Stimulated activated CD8-positive, alpha-beta memory T cell treated with anti-CD3 and anti-CD28 coated beads, Interleukin-2, amount 100 ng/mL, for 48 hours (primary cell): ENCODE measurements around the gene TRAPPC5.

Experiments used
- DNase-seq, 2 donors: peaks; one replicate each; pipeline ENCODE4 v3.0.0-alpha.2; 2020; ENCODE audit warnings: low read depth in 2 of 2

Gene TRAPPC5

DNA sequence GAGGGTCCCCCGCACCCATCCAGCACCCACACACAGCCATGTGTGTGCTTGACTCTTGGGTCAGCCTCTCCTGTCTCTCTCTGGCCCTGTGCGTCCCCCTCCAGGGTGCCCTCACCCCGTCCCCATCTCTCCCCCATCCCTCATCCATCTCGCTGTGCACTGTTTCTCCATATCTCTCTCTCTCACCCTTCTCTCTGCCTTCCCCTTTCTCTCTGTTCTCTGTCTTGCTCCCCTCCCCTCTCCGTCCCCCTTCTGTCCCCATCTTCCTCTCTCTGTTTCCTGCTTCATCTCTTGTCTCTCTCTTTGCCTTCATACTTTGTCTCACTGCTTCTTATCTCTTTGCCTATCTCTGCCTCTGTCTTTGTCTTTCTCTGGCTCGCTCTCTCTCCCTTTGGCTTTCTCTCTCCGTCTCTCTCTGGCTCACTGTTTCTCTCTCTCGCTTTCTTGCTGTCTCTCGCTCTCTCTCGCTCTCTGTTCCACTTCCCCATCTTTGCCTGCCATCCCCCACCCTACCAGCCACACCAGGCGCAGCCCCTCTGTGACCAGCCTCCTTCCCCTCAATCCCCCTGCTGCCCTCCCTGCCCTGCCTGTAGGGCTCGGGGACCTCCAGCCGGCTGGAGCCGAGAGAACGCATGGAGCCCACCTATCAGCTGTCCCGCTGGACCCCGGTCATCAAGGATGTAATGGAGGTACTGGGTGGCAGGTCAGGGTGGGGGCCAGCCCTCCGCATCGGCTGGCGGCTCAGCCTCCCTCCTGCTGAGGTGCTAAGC, 34.8 kb upstream of the TRAPPC5 start:
- no peak for DNase-seq

DNA sequence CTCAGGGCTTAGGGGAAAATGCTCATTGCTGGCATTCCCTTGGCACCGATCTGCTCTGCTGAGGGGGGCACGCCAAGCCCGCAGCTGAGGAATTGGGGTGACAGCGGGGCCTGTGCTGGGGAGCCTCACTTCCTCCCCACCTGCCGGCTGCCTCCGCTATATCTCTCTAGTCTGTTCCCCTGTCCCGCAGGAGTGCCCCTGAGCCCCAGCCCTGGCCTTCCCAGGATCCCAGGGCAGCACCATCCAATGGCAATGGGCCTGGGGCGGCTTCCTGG, 34.3 kb upstream of the TRAPPC5 start:
- no peak for DNase-seq

DNA sequence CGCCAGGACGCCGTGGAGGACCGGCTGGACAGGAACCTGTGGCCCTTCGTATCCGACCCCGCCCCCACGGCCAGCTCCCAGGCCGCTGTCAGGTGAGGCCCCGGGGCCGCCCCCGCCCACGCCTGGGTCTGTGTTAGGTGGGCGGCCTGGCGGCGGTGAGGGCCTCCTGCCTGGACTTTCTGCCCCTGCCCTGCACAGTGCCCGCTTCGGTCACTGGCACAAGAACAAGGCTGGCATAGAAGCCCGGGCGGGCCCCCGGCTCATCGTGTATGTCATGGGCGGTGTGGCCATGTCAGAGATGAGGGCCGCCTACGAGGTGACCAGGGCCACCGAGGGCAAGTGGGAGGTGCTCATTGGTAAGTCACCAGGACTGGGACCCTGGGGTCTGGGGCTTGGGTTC, 33.5 kb upstream of the TRAPPC5 start:
- no peak for DNase-seq

DNA sequence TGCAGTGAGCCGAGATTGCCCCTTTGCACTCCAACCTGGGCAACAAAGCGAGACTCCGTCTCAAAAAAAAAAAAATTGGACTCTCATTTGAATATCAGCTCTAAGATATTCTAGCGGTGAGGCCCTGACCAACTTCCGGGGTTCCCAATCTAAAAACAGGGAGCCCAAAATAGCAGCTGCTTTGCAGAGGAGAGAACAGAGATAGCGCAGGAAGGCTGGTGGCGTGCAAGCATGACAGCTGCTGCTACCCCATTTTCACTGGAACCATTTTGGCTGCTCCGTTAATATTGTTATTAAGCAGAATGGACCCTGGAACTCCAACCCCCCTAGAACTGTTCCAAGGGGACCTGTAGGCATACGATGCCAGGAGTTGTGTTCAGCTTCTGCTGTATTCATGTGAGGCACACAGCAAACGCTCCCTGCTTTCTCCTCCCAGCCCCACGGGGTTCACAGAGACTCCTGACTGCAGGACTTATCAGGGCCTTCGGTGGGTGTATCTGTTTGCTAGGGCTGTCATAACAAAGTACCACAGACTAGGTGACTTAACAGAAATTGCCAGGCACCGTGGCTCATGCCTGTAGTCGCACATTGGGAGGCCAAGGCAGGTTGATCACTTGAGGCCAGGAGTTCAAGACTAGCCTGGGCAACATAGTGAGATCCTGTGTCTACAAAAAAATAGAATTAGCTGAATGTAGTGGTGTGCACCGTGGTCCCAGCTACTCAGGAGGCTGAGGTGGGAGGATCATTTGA, 32.2 kb upstream of the TRAPPC5 start:
- DNase-seq: no peak

DNA sequence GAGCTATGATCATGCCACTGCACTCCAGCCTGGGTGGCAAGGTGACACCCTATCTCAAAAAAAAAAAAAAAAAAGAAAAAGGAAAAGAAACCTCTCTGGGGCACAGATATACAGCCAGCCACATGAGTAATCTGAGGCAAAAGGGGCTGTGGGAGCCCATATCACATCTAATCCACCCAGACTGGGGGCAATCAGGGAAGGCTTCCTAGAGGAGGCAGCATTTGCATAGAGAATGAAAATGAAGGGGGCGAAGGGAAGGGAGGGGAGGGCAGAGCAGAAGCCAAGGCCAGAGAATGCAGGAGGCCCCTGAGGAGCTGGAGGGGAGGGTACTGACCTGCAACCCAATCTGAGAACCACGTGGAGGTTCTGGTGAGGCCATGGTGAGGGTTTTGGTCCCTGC, 30.5 kb upstream of the TRAPPC5 start:
- DNase-seq: no peak

DNA sequence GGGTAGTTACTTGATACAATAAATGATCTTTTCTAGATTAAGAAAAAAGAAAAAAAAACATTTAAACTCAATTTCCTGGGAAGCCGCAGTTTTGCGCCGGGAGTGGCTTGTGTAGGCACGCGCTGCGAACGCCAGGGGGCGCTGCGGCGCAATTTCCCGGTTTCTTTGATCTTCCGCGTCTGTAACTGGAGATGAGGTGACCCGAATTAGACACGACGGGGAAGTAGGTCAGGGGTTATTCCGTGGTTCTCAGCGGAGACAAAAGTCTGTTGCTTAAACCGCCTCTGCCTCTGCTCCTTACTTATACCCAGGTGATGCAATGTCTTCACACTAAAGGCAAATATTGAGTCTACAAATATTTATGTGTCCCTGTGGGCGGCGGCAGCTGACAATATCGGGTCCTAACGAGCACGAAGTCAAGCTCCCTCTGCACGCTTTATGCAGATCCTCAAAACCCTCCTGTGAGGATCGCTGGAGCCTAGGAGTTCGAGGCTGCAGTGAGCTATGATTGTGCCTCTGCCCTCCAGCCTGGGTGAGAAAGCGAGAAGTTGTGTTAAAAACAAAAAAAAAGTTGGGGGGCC, 28.5 kb upstream of the TRAPPC5 start:
- peak; percentile 70 to 79 for DNase-seq

DNA sequence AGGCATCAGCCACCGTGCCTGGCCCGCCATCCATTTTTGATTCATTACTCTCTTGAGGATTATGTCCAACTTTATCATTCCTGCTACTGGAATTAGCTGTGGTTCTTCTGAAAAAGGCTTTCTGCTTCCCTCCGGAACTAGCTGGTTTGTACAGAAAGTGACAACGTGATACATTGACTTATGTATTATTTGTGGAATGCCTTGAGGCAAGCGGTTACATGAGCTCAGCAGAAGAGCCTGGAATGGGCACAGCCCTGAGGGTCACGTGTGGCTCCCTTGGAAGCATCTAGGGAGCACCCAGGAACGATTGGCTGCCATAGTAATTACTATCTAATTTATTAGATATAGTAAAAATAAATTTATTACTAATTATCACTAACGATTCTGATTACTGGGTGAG, 26.2 kb upstream of the TRAPPC5 start:
- no peak for DNase-seq

DNA sequence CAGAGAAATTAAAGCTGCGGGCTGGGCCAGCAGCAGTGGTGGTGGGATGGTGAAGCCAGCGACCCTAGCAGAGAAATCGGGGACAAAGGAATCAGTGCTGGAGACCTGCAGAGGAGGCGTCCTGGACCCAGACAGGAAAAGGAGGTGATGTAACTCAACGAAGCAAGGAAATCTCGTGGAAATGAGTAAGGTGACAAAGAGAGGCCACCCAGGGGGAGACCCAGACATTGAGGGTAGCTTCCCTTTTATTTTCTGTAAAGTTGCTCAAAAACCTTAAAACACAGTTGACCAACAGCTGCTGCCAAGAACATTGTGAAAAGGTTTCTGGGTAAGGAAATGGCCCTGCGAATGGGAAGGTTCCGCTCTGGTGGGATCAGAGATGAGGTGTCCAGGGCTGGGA, 25.1 kb upstream of the TRAPPC5 start:
- DNase-seq: no peak

DNA sequence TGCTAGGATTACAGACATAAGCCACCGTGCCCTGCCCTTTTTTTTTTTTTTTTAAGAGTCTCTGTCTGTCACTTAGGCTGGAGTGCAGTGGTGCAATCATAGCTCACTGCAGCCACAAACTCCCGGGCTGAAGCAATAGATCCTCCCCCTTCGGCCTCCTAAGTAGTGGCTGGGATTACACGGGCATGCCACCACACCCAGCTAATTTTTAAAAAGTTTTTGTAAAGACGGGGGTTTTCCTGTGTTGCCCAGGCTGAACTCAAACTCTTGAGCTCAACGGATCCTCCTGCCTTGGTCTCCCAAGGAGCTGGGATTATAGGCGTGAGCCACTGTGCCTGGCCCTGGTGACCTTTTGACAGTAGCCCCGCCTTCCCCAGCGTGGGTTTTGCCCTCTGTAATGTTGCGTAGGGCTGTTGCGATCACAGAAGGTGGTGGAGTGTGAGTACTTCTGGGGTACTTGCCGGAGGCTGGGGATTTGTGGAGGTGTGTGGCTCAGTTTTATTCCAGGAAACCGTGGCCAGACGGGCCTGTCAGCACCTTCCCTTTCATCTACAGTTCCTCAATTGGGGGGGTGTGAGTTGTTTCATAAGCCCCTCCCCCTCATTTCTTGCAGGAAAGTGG, 23.4 kb upstream of the TRAPPC5 start:
- DNase-seq: no peak

DNA sequence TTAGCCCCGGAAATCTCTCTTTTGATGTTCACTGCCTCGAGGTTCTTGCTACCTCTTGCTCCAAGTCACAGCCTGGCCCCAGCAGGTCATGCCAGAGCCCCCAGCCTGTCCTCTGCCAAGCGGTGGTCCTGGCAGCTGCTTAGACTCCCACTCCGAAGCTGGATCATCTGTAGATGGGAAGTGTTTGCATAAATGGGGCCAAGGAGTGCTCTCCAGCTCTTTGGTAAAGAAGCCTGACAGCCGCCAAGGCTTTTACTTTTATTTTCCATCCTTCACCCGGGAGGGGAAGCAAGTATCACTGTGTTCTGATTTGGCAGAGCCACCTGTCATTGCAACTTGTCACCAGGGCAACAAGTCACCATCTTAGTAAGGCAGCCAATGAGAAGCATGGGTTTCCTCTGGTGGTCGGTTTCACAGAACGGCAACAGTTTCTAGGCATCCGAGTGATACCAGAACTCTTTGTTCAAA, 22.4 kb upstream of the TRAPPC5 start:
- DNase-seq: no peak

DNA sequence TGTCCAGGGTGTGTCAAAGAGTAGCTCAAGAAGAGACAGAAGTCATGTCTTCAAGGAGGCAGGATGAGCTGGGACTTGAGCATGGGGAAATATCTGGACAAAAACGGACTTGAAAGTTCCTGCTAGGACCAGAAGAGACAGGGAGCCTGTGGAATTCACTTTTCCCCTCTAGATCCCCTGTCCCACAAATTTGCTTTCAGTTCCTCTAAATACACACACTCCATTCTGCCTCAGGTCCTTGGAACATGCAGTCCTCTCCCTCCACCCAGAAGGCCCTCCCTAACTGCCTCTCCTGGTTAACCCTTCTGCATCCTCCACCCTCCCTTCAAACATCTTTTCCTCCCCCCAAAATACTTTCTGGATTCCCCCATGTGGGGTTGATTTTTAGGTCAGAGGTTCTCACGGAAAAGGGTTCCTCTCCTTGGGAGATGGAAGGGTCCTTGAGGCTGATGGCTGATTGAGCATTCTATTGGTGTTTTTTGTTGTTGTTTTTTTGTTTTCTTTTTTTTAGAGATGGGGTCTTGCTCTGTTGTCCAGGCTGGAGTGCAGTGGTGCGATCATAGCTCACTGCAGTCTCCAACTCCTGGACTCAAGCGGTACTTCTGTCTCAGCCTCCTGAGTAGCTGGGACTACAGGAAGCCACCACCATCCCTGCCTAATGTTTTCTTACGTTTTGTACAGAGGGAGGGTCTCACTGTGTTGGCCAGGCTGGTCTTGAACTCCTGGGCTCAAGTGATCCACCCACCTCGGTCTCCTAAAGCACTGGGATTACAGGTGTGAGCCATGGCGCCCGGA, 18.7 kb upstream of the TRAPPC5 start:
- no peak for DNase-seq

DNA sequence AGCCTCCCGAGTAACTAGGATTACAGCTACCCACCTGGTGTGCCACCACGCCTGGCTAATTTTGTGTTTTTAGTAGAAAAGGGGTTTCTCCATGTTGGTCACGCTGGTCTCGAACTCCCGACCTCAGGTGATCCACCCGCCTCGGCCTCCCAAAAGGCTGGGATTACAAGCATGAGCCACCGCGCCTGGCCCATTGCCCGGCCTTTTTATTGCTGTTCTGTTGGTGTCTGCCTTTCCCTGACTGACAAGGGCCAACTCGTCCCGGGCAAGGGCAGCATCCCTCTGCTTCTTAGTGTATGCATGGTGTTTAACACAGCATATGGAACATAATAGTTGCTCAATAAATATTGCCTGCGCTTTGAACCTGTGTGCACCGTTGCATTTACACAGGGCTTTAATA, 18.0 kb upstream of the TRAPPC5 start:
- no peak for DNase-seq

DNA sequence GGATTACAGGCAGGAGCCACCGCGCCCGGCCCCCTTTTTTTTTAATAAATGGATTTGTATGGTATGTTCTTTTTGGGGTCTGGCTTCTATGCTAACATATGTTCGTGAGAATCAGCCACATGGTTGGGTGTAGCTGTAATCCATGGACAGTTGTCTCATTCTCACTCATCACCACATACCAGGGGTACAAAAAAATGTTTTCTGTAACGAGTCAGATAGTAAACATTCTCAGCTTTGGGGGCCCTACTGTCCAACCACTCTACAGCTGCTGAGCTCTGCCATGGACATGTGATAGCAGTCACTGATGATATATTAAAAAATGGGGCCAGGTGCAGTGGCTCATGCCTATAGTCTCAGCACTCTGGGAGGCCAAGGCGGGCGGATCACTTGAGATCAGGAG, 16.9 kb upstream of the TRAPPC5 start:
- DNase-seq: no peak

DNA sequence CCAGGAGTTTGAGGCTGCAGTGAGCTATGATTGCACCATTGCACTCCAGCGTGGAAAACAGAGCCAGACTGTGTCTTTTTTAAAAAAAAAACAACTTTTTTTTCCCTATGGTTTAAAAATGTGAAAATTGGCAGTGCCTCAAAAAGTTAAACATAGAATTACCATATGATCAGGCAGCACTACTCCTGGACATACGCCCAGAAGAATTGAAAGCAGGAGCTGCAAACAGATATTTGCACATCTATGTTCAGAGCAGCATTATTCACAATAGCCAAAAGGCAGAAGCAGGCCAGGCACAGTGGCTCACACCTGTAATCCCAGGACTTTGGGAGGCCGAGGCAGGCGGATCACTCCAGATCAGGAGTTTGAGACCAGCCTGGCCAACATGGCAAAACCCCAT, 15.6 kb upstream of the TRAPPC5 start:
- no peak for DNase-seq

DNA sequence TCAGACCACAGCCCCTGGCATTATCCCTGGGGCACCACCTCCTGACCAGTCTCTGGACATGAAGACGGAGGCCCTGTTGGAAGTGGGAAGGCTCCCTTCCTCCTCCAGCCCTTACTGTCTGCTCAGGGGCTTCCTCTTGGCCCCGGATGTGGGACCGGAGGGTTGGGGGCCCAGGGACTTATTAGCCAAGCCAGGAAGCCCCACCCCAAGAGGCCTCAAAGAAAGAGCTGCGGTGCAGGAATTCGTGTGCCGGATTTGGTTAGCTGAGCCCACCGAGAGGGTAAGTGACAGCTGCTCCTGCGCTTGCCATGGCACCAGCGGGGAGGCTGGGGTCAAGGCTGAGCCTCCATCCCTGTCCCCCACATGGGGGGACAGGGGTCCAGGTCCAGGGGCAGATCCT, 11.8 kb upstream of the TRAPPC5 start, which contains the start of gene RETN:
Gene RETN, plus strand, starts transcription at position 208 of the 400 bp plus-strand sequence. CDS start 278 bp downstream, outside the sequence.
- no peak for DNase-seq

DNA sequence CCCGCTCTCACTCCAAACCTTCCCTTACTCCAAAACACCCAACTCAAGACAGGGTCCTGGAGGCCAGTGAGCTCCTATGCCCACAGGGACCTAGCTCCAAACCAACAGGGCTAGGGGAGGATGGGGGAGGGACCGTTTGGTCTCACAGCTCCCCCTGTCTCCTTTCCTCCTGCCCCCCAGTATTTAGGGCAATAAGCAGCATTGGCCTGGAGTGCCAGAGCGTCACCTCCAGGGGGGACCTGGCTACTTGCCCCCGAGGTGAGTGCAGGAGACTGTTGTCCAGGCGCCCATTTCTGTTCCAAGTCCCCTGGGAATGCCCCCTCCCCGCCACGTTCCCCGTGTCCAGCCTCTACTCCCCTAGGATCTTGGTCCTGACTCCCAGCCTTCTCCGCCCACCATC, 11.0 kb upstream of the TRAPPC5 start:
- DNase-seq: no peak

DNA sequence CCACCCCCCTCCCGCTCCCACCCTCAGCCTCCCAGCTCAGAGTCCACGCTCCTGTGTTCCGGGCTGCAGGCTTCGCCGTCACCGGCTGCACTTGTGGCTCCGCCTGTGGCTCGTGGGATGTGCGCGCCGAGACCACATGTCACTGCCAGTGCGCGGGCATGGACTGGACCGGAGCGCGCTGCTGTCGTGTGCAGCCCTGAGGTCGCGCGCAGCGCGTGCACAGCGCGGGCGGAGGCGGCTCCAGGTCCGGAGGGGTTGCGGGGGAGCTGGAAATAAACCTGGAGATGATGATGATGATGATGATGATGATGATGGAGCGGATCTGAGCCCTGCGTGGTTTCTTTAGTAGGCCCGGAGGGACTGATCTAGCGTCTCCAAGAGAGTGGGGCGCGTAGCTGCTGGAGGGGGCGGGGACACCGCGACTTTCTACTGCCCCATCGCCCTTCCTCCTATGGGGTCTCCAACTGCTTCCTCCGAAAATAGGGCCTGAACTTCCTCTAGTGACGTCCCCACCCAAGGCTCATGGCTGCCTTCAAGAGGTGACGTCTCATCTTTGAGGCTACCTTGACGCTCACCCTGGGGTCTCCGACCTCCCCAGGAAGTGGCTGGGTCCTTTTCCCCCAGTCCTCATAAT, 10.4 kb upstream of the TRAPPC5 start:
- no peak for DNase-seq

DNA sequence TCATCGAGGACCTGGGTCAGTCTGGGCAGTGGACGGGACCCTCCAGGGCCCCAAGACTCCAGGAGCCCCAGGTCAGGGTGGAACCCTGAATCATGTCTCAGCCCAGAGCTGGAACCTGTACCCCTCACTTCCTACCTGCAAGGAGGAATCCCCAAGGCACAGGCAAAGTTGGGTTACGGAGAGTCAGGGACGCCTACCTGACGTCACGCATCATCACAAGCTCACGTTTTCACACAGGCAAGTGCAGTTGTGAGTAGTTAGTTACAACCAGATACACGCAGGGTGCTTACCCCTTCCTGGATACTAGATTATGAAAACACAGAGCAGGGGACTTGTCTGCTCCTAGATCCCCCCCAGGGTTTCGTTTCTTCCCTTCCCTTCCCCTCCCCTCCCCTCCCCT, 9.8 kb upstream of the TRAPPC5 start:
- no peak for DNase-seq

DNA sequence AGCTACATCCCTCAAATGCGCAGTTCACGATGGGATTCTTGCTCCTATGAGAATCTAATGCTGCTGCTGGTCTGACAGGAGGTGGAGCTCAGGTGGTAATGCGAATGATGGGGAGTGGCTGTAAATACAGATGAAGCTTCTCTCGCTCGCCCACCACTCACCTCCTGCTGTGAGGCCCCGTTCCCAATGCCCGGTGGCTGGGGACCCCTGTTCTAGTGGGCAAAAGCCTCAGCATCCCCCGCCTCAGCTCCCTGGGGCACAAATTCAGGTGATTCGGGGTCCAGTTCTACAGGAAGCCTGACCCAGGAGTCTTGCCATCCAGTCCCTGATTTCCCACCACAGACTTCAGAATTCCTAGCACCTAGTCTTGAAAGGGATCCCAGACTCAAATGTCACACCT, 8.1 kb upstream of the TRAPPC5 start:
- no peak for DNase-seq

DNA sequence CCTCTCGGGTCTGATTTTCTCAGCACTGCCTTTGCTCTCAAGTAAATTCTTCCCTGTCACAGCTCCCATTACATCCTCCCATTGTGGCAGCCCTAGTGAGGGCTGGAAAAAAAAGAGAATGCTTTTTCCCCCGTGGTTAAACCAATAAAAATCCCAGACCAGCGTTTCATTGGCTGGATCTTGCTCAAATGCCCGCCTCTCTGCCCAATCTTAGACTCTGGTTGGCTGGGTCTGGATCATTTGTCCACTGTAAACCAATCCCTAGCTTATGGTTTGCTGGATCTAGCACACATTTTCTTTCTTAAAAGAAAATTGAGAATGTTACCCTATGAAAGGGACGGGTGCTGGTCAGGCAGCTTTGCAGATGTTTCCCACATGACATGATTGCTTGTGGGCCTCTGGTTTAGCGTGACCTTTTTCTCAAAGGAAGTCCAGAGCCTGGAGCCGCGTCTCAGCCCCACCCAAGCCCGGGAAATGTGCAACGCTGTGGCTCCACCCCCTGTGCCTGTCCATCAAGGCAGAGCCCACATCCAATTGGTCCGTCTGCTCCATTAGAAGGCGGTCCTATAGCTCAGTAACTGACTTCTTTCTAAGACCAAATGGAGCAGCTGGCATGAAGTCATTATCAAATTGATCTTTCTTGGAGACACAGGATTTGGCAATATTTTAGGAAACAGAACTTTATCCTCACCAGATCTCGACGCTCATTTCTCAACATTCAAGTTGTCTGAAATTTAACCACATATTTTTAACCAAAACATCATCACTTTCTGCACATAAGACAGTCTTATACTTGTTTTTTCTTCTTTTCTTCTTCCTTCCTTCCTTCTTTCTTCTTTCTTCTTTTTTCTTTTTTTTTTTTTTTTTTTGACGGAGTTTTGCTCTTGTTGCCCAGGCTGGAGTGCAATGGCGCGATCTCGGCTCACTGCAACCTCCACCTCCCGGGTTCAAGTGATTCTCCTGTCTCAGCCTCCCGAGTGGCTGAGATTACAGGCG, 6.3 kb upstream of the TRAPPC5 start:
- DNase-seq: no peak
